Loucy (cell line): ENCODE results near the gene SORCS2.

Experiments used
- EZH2phosphoT487 ChIP-seq: fragments of 200-600 bp; IDR thresholded peaks from 2 replicates; pipeline ENCODE4 v1.6.1; 2018; ENCODE audit warnings: antibody characterized with exemption, mild to moderate bottlenecking, moderate library complexity, borderline replicate concordance
- TF ChIP-seq, protein P1 (sequence below): fragments of 200-600 bp; sonication (generic); conservative IDR thresholded peaks from 2 replicates; pipeline ENCODE4 v1.5.1; 2014; ENCODE audit warnings: mild to moderate bottlenecking, antibody characterized with exemption, low read length

DNA sequence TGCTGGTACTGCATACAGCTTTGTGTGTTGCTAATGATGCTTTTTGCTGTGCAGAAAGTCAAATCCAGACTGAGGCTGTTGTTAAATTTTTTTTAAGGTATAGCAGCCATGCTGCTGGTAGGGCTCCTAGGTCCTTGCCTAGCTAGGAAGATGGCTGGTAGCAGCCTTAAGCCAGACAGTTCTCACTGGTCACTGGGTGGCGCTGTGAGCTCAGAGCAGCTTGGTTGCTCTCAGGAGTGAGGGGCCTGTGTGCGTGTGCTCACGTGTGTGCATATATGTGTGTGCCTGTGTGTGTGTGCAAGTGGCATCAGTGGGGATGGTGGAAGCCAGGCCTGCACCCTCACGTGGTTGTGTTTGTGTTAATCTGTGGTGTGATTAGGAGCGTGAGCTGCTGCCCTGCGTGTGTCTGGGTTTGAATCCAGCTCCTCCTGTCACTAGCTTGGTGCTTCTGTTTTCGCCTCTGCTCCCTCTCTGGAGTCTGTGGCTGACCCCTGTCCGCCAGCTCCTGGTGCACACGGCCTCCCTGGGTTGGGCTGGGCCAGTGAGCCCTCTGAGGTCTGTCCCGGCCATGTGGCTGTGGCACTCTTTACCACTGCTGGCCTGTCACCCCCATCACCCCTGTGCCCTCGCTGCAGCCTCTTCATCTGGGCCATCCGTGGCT lies 46.1 kb downstream of the SORCS2 start:
- no peak for TF ChIP-seq EZH2phosphoT487
- TF ChIP-seq, protein P1, sequence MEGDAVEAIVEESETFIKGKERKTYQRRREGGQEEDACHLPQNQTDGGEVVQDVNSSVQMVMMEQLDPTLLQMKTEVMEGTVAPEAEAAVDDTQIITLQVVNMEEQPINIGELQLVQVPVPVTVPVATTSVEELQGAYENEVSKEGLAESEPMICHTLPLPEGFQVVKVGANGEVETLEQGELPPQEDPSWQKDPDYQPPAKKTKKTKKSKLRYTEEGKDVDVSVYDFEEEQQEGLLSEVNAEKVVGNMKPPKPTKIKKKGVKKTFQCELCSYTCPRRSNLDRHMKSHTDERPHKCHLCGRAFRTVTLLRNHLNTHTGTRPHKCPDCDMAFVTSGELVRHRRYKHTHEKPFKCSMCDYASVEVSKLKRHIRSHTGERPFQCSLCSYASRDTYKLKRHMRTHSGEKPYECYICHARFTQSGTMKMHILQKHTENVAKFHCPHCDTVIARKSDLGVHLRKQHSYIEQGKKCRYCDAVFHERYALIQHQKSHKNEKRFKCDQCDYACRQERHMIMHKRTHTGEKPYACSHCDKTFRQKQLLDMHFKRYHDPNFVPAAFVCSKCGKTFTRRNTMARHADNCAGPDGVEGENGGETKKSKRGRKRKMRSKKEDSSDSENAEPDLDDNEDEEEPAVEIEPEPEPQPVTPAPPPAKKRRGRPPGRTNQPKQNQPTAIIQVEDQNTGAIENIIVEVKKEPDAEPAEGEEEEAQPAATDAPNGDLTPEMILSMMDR = no peak
